Natural killer cell (primary cell): ENCODE results near the gene MCM8. TPM values are rescaled to one million over a fixed set of nuclear protein-coding genes. Genes with fewer than 3 reads are reported as not detected.

Source experiments
- ATAC-seq, 3 donors: fragments of 150-1000 bp in 2 of 3; fragments of 200-7000 bp in 1 of 3; cut with Tn5 transposase; 1 replicate in 1 of 3; 2 replicates in 2 of 3; pipeline ENCODE4 v1.10.0; 2021; ENCODE audit warnings: mild to moderate bottlenecking in 2 of 3, moderate library complexity in 2 of 3
- DNase-seq, 2 donors: peaks; one replicate each; pipeline versions ENCODE4 v3.0.0 to v3.0.0-alpha.2; 2013 to 2021; ENCODE audit warnings: mixed read lengths in 1 of 2
- H3K27ac ChIP-seq: one replicate; pipeline ENCODE4 v1.5.1; 2013; ENCODE audit warnings: mild to moderate bottlenecking, low read length
- H3K27me3 ChIP-seq: one replicate; pipeline ENCODE4 v1.6.1; 2013; ENCODE audit warnings: low read length; ENCODE audit not compliant: control insufficient read depth, insufficient read depth
- H3K36me3 ChIP-seq: one replicate; pipeline ENCODE4 v1.6.1; 2013; ENCODE audit warnings: low read length; ENCODE audit not compliant: control insufficient read depth, insufficient read depth
- H3K4me1 ChIP-seq: one replicate; pipeline ENCODE4 v1.6.1; 2013; ENCODE audit warnings: low read length; ENCODE audit not compliant: control insufficient read depth, insufficient read depth
- H3K4me3 ChIP-seq: one replicate; pipeline ENCODE4 v1.5.1; 2013; ENCODE audit warnings: low read length
- H3K9me3 ChIP-seq: one replicate; pipeline ENCODE4 v1.6.1; 2013; ENCODE audit warnings: low read length; ENCODE audit not compliant: control insufficient read depth, insufficient read depth
- H3K27ac Mint-ChIP-seq, 2 donors: one replicate each; pipeline ENCODE4 v1.8.0; 2022; ENCODE audit warnings: mild to moderate bottlenecking in 2 of 2, mixed read lengths in 2 of 2, moderate library complexity in 1 of 2
- H3K27me3 Mint-ChIP-seq, 2 donors: one replicate each; pipeline ENCODE4 v1.8.0; 2022; ENCODE audit warnings: low read depth in 2 of 2, mixed read lengths in 2 of 2
- H3K36me3 Mint-ChIP-seq: one replicate; pipeline ENCODE4 v1.8.0; 2022; ENCODE audit warnings: mixed read lengths
- H3K4me1 Mint-ChIP-seq, 2 donors: one replicate each; pipeline ENCODE4 v1.8.0; 2022; ENCODE audit warnings: mixed read lengths in 2 of 2
- H3K4me3 Mint-ChIP-seq: one replicate; pipeline ENCODE4 v1.8.0; 2022; ENCODE audit warnings: mild to moderate bottlenecking, moderate library complexity, mixed read lengths
- H3K9me3 Mint-ChIP-seq, 2 donors: one replicate each; pipeline ENCODE4 v1.8.0; 2022; ENCODE audit warnings: mixed read lengths in 2 of 2
- CTCF ChIP-seq: fragments of 200-600 bp; IDR thresholded peaks from one replicate; pipeline ENCODE4 v1.8.0; 2022; ENCODE audit warnings: antibody characterized with exemption
- WGBS: methylation state at CpG from one replicate; pipeline ENCODE4 v1.1.7; 2013; ENCODE audit warnings: missing lambda C conversion rate; ENCODE audit not compliant: insufficient coverage; 5-methylcytosine and 5-hydroxymethylcytosine counted together
- intact Hi-C: fragments of 100-400 bp; cut with micrococcal nuclease; formaldehyde crosslinking; loops from one replicate; pipeline ENCODE4 v1.14.2; 2022
- total RNA-seq, 4 donors: library from RNA; stranded (reverse); fragments of 120-200 nt in 1 of 4; gene quantifications; one replicate each; pipeline versions ENCODE4 v1.2.3 to v1.2.4, GENCODE V29; 2013 to 2022

MCM8 gene
- total RNA-seq, 3 donors from 2014 or later (not counting 1 experiment from before 2014, with no cell fraction given) = 8.1 to 14.3 (median 9.0) TPM

DNA sequence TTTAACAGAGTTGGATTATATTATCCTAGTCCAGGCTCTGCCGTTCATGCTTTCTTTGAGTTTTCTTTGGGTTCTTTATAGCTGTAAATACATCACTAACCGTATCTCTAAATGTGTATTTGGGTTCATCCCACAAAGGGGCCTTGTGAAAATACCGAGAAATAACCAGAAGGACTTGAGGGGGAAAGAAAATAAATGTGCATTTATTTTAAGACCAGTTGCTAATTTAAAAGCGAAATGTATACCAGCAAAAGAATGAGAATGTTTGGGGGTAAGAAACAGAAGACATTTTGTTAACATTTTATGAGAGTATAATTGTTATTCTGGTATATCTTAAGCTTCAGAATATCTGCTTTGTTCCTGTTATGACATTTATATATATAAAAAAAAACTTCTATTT is 64.5 kb downstream of the MCM8 start:
- no peaks in the 10 kb centered on the region for H3K4me1 ChIP-seq
- no peak for ATAC-seq
- H3K27ac ChIP-seq = no peak overlapping the region
- H3K9me3 Mint-ChIP-seq = no peaks in the 10 kb centered on the region
- H3K4me1 Mint-ChIP-seq = peaks cover 6 to 21% of the 10 kb centered on the region in 2 donors
- TF ChIP-seq CTCF = no peak
- H3K4me3 ChIP-seq = no peak overlapping the region
- no peak overlapping the region for H3K4me3 Mint-ChIP-seq
- WGBS = 100% methylated on average over 4 of the region's 4 CpGs
- H3K9me3 ChIP-seq = no peaks in the 10 kb centered on the region
- H3K27me3 Mint-ChIP-seq = no peaks in the 10 kb centered on the region
- no peak for DNase-seq
- no peaks in the 10 kb centered on the region for H3K36me3 Mint-ChIP-seq
- no peak overlapping the region for H3K27ac Mint-ChIP-seq
- intact Hi-C loops = no loop called here
- no peaks in the 10 kb centered on the region for H3K27me3 ChIP-seq
- peaks cover 32% of the 10 kb centered on the region for H3K36me3 ChIP-seq

DNA sequence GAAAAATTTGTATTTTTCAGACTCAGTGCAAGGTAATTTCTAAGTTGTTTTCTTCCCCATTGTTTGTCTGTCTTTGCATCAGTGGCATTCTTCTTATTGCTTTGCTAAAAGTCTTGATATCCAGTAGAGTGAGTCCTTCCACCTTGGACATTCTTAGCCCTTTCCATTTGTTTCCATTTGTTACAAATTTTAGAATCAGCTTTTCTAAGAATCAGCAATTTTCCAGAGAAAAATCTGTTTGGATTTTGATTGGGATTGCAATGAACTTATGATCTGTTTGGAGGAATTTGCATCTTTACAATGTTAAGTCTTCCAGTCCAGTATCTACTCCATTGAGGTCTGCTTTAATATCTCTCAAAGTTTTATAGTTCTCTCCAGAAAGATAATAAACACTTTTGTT is 67.0 kb downstream of the MCM8 start:
- peaks cover 6 to 15% of the 10 kb centered on the region in 2 donors for H3K4me1 Mint-ChIP-seq
- no peak overlapping the region for H3K4me3 Mint-ChIP-seq
- intact Hi-C loops = no loop called here
- H3K36me3 ChIP-seq = peaks cover 16% of the 10 kb centered on the region
- DNase-seq = no peak
- no peaks in the 10 kb centered on the region for H3K27me3 Mint-ChIP-seq
- ATAC-seq = no peak
- no peaks in the 10 kb centered on the region for H3K4me1 ChIP-seq
- no peak for TF ChIP-seq CTCF
- no peak overlapping the region for H3K27ac Mint-ChIP-seq
- H3K9me3 Mint-ChIP-seq = no peaks in the 10 kb centered on the region
- no peak overlapping the region for H3K4me3 ChIP-seq
- H3K27ac ChIP-seq = no peak overlapping the region
- H3K27me3 ChIP-seq = no peaks in the 10 kb centered on the region
- H3K9me3 ChIP-seq = no peaks in the 10 kb centered on the region
- no peaks in the 10 kb centered on the region for H3K36me3 Mint-ChIP-seq

- WGBS = 97% methylated on average over 7 of the region's 7 CpGs
- no peaks in the 10 kb centered on the region for H3K4me1 ChIP-seq
- Mint-ChIP-seq H3K9me3 (no peaks in the 10 kb centered on the region), H3K36me3 (no peaks in the 10 kb centered on the region), H3K4me1 (peaks cover 10 to 13% of the 10 kb centered on the region in 2 donors), H3K27me3 (no peaks in the 10 kb centered on the region), H3K27ac (no peak overlapping the region), H3K4me3 (no peak overlapping the region)
- peaks cover 18% of the 10 kb centered on the region for H3K36me3 ChIP-seq
- no peaks in the 10 kb centered on the region for H3K27me3 ChIP-seq
- H3K27ac ChIP-seq = no peak overlapping the region
- TF ChIP-seq CTCF = no peak
- DNase-seq (no peak), ATAC-seq (no peak)
- H3K4me3 ChIP-seq = no peak overlapping the region
- H3K9me3 ChIP-seq = no peaks in the 10 kb centered on the region
- intact Hi-C loops = no loop called here
Observed at GRCh38 chr20:6017880-6018279, 67.4 kb downstream of the MCM8 start.

DNA sequence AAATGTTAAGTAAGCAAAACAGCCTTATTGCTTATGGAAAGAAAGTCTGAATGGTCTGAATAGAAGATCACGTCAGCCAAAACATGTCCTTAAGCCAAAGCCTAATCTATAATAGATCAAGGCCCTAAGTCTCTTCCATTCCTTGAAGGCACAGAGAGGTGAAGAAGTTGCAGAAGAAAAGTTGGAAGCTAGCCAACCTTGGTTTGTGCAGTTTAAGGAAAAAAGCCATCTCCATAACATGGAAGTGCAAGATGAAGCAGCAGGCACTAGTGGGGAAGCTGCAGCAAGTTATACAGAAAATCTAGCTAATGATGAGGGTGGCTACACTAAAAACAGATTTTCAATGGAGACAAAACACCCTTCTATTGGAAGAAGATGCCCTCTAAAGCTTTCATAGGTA is 74.3 kb downstream of the MCM8 start:
- WGBS = 100% methylated on average over 1 of the region's 1 CpG
- ATAC-seq = no peak
- no peak overlapping the region for H3K4me3 Mint-ChIP-seq
- intact Hi-C loops = no loop called here
- no peaks in the 10 kb centered on the region for H3K4me1 ChIP-seq
- no peak for DNase-seq
- H3K27me3 ChIP-seq = no peaks in the 10 kb centered on the region
- H3K9me3 ChIP-seq = no peaks in the 10 kb centered on the region
- H3K4me1 Mint-ChIP-seq = peaks cover 18 to 26% of the 10 kb centered on the region in 2 donors
- peaks cover 23% of the 10 kb centered on the region for H3K36me3 ChIP-seq
- no peak overlapping the region for H3K27ac ChIP-seq
- no peak for TF ChIP-seq CTCF
- no peaks in the 10 kb centered on the region for H3K9me3 Mint-ChIP-seq
- no peak overlapping the region for H3K4me3 ChIP-seq
- no peak overlapping the region for H3K27ac Mint-ChIP-seq
- H3K36me3 Mint-ChIP-seq = peaks cover 23% of the 10 kb centered on the region
- H3K27me3 Mint-ChIP-seq = no peaks in the 10 kb centered on the region
